GM19395 (cell line): ENCODE results near the gene SPRING1.

Experiments
- ATAC-seq: cut with Tn5 transposase; IDR thresholded peaks from one replicate; pipeline ENCODE4 v1.9.1; 2021; ENCODE audit warnings: mild to moderate bottlenecking, moderate library complexity; ENCODE audit not compliant: unreplicated experiment

SPRING1 gene

GRCh38 chr12:116710370-116711150, 27.3 kb downstream of the SPRING1 start:
- no peak for ATAC-seq

GRCh38 chr12:116709768-116710167, 28.1 kb downstream of the SPRING1 start:
- ATAC-seq, result no peak

- ATAC-seq, result no peak
Measured at GRCh38 chr12:116708826-116709756, 28.8 kb downstream of the SPRING1 start.

GRCh38 chr12:116707751-116708150, 30.1 kb downstream of the SPRING1 start:
- ATAC-seq, result no peak

- no peak for ATAC-seq
Measured at GRCh38 chr12:116703214-116703795, 34.6 kb downstream of the SPRING1 start.

GRCh38 chr12:116701432-116701831, 36.4 kb downstream of the SPRING1 start:
- no peak for ATAC-seq

GRCh38 chr12:116700066-116700465, 37.8 kb downstream of the SPRING1 start:
- no peak for ATAC-seq

- no peak for ATAC-seq
Measured at GRCh38 chr12:116698554-116699075, 39.3 kb downstream of the SPRING1 start.

- no peak for ATAC-seq
Measured at GRCh38 chr12:116698116-116698515, 39.8 kb downstream of the SPRING1 start.

GRCh38 chr12:116697716-116698115, 40.2 kb downstream of the SPRING1 start:
- ATAC-seq, result no peak

- no peak for ATAC-seq
Measured at GRCh38 chr12:116697305-116697704, 40.6 kb downstream of the SPRING1 start.

GRCh38 chr12:116695464-116695725, 42.5 kb downstream of the SPRING1 start:
- no peak for ATAC-seq

GRCh38 chr12:116694653-116695463, 43.0 kb downstream of the SPRING1 start:
- ATAC-seq, result no peak

GRCh38 chr12:116693286-116694227, 44.3 kb downstream of the SPRING1 start:
- ATAC-seq, result no peak

GRCh38 chr12:116692605-116693004, 45.3 kb downstream of the SPRING1 start:
- no peak for ATAC-seq

GRCh38 chr12:116691636-116692035, 46.2 kb downstream of the SPRING1 start:
- ATAC-seq, result no peak

- ATAC-seq, result no peak
Measured at GRCh38 chr12:116691205-116691604, 46.7 kb downstream of the SPRING1 start.

GRCh38 chr12:116689979-116690744, 47.7 kb downstream of the SPRING1 start:
- no peak for ATAC-seq

GRCh38 chr12:116689521-116689920, 48.3 kb downstream of the SPRING1 start:
- no peak for ATAC-seq
